ENCODE measurements around the gene KNDC1.

KNDC1 gene

GRCh38 chr10:133115453-133115842, 44.6 kb upstream of the KNDC1 start (continued):
- TF ChIP-seq ZNF148 (tag by site-specific recombination; IDR thresholded peaks at IDR 0.05; ENCODE audit: borderline replicate concordance): no peak
- no peak for TF ChIP-seq ZNF629 (tag by site-specific recombination; IDR thresholded peaks at IDR 0.05)
- no peak for TF ChIP-seq ZNF580 (tag by site-specific recombination; IDR thresholded peaks at IDR 0.05)
- no peak for TF ChIP-seq ZNF350 (tag by site-specific recombination; IDR thresholded peaks at IDR 0.05)
- no peak for TF ChIP-seq ZNF239 (tag by site-specific recombination; IDR thresholded peaks at IDR 0.05)
- TF ChIP-seq, protein P1, sequence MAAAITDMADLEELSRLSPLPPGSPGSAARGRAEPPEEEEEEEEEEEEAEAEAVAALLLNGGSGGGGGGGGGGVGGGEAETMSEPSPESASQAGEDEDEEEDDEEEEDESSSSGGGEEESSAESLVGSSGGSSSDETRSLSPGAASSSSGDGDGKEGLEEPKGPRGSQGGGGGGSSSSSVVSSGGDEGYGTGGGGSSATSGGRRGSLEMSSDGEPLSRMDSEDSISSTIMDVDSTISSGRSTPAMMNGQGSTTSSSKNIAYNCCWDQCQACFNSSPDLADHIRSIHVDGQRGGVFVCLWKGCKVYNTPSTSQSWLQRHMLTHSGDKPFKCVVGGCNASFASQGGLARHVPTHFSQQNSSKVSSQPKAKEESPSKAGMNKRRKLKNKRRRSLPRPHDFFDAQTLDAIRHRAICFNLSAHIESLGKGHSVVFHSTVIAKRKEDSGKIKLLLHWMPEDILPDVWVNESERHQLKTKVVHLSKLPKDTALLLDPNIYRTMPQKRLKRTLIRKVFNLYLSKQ (tag by site-specific recombination; IDR thresholded peaks at IDR 0.05; ENCODE audit: borderline replicate concordance): no peak
- no peak for TF ChIP-seq ZNF747 (tag by site-specific recombination; IDR thresholded peaks at IDR 0.05)
- TF ChIP-seq HOXC10 (CRISPR knock-in tag; IDR thresholded peaks at IDR 0.05): no peak

GRCh38 chr10:133115976-133116375, 44.0 kb upstream of the KNDC1 start:
- POLR2A ChIA-PET: interaction anchor here (0.7 kb wide), 1 partner anchor 22 kb away, joined by 4 read pairs; no protein-coding TSS in a partner anchor

DNA sequence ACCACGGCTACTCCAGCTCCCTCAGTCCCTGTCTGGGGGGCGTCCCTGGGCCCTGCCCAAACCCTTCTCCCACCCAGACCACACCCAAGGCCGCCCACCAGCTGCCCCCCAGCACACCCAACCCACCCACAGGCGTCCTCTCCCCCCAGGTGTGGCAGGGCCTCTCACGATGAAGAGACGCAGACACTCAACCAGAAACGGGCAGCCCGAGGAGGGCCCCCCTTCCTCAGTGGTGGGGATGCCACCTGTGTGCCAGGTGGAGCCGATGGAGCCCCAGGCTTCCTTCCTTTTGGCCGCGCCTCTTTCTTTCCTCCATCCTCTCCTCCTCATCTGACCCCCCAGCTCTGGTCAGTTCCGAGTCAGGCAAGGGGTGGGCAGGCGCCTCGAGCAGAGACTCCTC, 43.6 kb upstream of the KNDC1 start:
- Histone ChIP-seq H3K27ac (ENCODE audit: extremely low read depth, low read depth, low read length) (no peak overlapping the region), H3K9me3 (ENCODE audit: control insufficient read depth, insufficient read depth, low read depth, low read length) (no peaks in the 10 kb centered on the region), H3K4me3 (ENCODE audit: low read depth, low read length) (no peak overlapping the region), H3K36me3 (ENCODE audit: control insufficient read depth in 2 of 2, insufficient read depth in 1 of 2, low read length in 2 of 2) (no peaks in the 10 kb centered on the region), H3K4me1 (ENCODE audit: control insufficient read depth, insufficient read depth, low read length) (no peaks in the 10 kb centered on the region)
- ChIA-PET POLR2A (interaction anchor here (0.7 kb wide), 1 partner anchor 22 kb away, joined by 4 read pairs; no protein-coding TSS in a partner anchor), CTCF (interaction anchor here (0.8 kb wide), 1 partner anchor 174 kb away, joined by 3 read pairs; the partner anchor contains the start of gene CFAP46)
- TF ChIP-seq ZNF785 (tag by site-specific recombination; IDR thresholded peaks at IDR 0.05) (no peak), ZNF654 (tag by site-specific recombination; IDR thresholded peaks at IDR 0.05; ENCODE audit: low read depth) (no peak), ZBTB6 (tag by site-specific recombination; IDR thresholded peaks at IDR 0.05) (no peak), YY1 (tag by site-specific recombination; IDR thresholded peaks at IDR 0.05) (no peak), ZNF155 (tag by site-specific recombination; IDR thresholded peaks at IDR 0.05) (no peak), ZNF692 (tag by site-specific recombination; IDR thresholded peaks at IDR 0.05) (no peak), YY2 (tag by site-specific recombination; IDR thresholded peaks at IDR 0.05) (no peak), ZNF324 (tag by site-specific recombination; IDR thresholded peaks at IDR 0.05) (no peak)

More at GRCh38 chr10:133115976-133116375, 44.0 kb upstream of the KNDC1 start:
- Histone ChIP-seq H3K9me3 (ENCODE audit: control insufficient read depth, insufficient read depth, low read depth, low read length) (no peaks in the 10 kb centered on the region), H3K4me1 (ENCODE audit: control insufficient read depth, insufficient read depth, low read length) (no peaks in the 10 kb centered on the region), H3K4me3 (ENCODE audit: low read depth, low read length) (no peak overlapping the region), H3K27ac (ENCODE audit: extremely low read depth, low read depth, low read length) (no peak overlapping the region), H3K36me3 (ENCODE audit: control insufficient read depth in 2 of 2, insufficient read depth in 1 of 2, low read length in 2 of 2) (no peaks in the 10 kb centered on the region)
- TF ChIP-seq ZNF274 (IDR thresholded peaks at IDR 0.05; ENCODE audit: low read length) (no peak), ZNF274 (tag by site-specific recombination; IDR thresholded peaks at IDR 0.05; ENCODE audit: borderline replicate concordance) (no peak), ZFHX2 (tag by site-specific recombination; conservative IDR thresholded peaks at IDR 0.05) (peak; percentile 48; the same call in 1 of the 2 replicates), FEZF1 (tag by site-specific recombination; IDR thresholded peaks at IDR 0.05) (no peak)
- CTCF ChIA-PET: no interaction called here
